HEK293 (cell line): ENCODE results near the gene CLPSL1.
A peak's percentile ranks its signal among the peaks of the same experiment; 100 is the strongest.

ENCODE experiments used
- CTCF ChIA-PET: fragments of 350-600 bp; formaldehyde crosslinking; extraction: SDS; loops from one replicate; lab custom pipeline; 2021; ENCODE audit warnings: antibody characterized with exemption; lab: Yijun Ruan, JAX
- POLR2A ChIA-PET: fragments of 300-600 bp; formaldehyde crosslinking; extraction: SDS; loops from one replicate; lab custom pipeline; 2020; ENCODE audit warnings: antibody characterized with exemption, inconsistent platforms; lab: Yijun Ruan, JAX
- H3K27ac ChIP-seq: fragments of 200-500 bp; sonication (Bioruptor generic); 2 replicates; pipeline ENCODE4 v1.5.1; 2014; ENCODE audit warnings: low read depth, low read length, control low read depth, inconsistent platforms; ENCODE audit errors: extremely low read depth
- H3K36me3 ChIP-seq, 2 experiments: fragments of 200-500 bp in 1 of 2; sonication (Bioruptor generic) in 1 of 2; 1 replicate in 1 of 2; 2 replicates in 1 of 2; pipeline ENCODE4 v1.5.1; 2014 to 2017; ENCODE audit warnings: inconsistent platforms in 2 of 2, low read length in 2 of 2; ENCODE audit not compliant: control insufficient read depth in 2 of 2, insufficient read depth in 1 of 2
- H3K4me1 ChIP-seq: fragments of 200-500 bp; sonication (Bioruptor generic); 2 replicates; pipeline ENCODE4 v1.5.1; 2014; ENCODE audit warnings: mild to moderate bottlenecking, low read length, inconsistent platforms; ENCODE audit not compliant: control insufficient read depth, insufficient read depth
- H3K4me3 ChIP-seq: 2 replicates; pipeline ENCODE4 v1.5.1; 2011; ENCODE audit warnings: low read depth, mild to moderate bottlenecking, control low read depth, low read length, moderate library complexity
- H3K9me3 ChIP-seq: fragments of 200-500 bp; sonication (Bioruptor generic); 2 replicates; pipeline ENCODE4 v1.5.1; 2014; ENCODE audit warnings: low read depth, low read length, inconsistent platforms; ENCODE audit not compliant: control insufficient read depth, insufficient read depth
- HOXC10 ChIP-seq: sonication (generic); formaldehyde crosslinking; IDR thresholded peaks from 2 replicates; pipeline ENCODE4 v1.8.1; 2023; ENCODE audit warnings: mild to moderate bottlenecking, missing genetic modification reagents
- KLF9 ChIP-seq: fragments of 450-650 bp; formaldehyde crosslinking; IDR thresholded peaks from 2 replicates; pipeline ENCODE4 v1.5.1; 2016; ENCODE audit warnings: missing biosample characterization, missing genetic modification characterization, low read depth
- OSR2 ChIP-seq: fragments of 450-650 bp; formaldehyde crosslinking; IDR thresholded peaks from 2 replicates; pipeline ENCODE4 v1.5.1; 2016; ENCODE audit warnings: missing biosample characterization, missing genetic modification characterization
- SP7 ChIP-seq: fragments of 450-650 bp; formaldehyde crosslinking; IDR thresholded peaks from 2 replicates; pipeline ENCODE4 v1.5.1; 2016; ENCODE audit warnings: missing biosample characterization, missing genetic modification characterization
- ZBTB17 ChIP-seq: fragments of 450-650 bp; formaldehyde crosslinking; IDR thresholded peaks from 2 replicates; pipeline ENCODE4 v1.5.1; 2016; ENCODE audit warnings: missing biosample characterization, missing genetic modification characterization
- ZBTB48 ChIP-seq: fragments of 450-650 bp; formaldehyde crosslinking; IDR thresholded peaks from 2 replicates; pipeline ENCODE4 v1.5.1; 2016; ENCODE audit warnings: missing biosample characterization, missing genetic modification characterization
- ZEB2 ChIP-seq: fragments of 450-650 bp; formaldehyde crosslinking; IDR thresholded peaks from 2 replicates; pipeline ENCODE4 v1.5.1; 2016; ENCODE audit warnings: missing biosample characterization, missing genetic modification characterization
- ZFHX2 ChIP-seq: fragments of 450-650 bp; formaldehyde crosslinking; conservative IDR thresholded peaks from 2 replicates; pipeline ENCODE4 v1.5.1; 2016; ENCODE audit warnings: missing biosample characterization, missing genetic modification characterization
- ZNF132 ChIP-seq: fragments of 450-650 bp; formaldehyde crosslinking; IDR thresholded peaks from 2 replicates; pipeline ENCODE4 v1.5.1; 2017; ENCODE audit warnings: missing biosample characterization, missing genetic modification characterization, borderline replicate concordance
- ZNF146 ChIP-seq: fragments of 450-650 bp; formaldehyde crosslinking; IDR thresholded peaks from 2 replicates; pipeline ENCODE4 v1.5.1; 2016; ENCODE audit warnings: missing biosample characterization, missing genetic modification characterization
- ZNF211 ChIP-seq: fragments of 450-650 bp; formaldehyde crosslinking; IDR thresholded peaks from 2 replicates; pipeline ENCODE4 v1.5.1; 2016; ENCODE audit warnings: low read depth, missing biosample characterization, missing genetic modification characterization
- ZNF239 ChIP-seq: fragments of 450-650 bp; formaldehyde crosslinking; IDR thresholded peaks from 2 replicates; pipeline ENCODE4 v1.5.1; 2016; ENCODE audit warnings: missing biosample characterization, missing genetic modification characterization
- ZNF341 ChIP-seq: fragments of 450-650 bp; formaldehyde crosslinking; IDR thresholded peaks from 2 replicates; pipeline ENCODE4; 2016; ENCODE audit warnings: low read depth, missing biosample characterization, missing genetic modification characterization
- ZNF366 ChIP-seq: fragments of 450-650 bp; formaldehyde crosslinking; conservative IDR thresholded peaks from 2 replicates; pipeline ENCODE4 v1.5.1; 2016; ENCODE audit warnings: missing biosample characterization, missing genetic modification characterization
- ZNF600 ChIP-seq: fragments of 450-650 bp; formaldehyde crosslinking; IDR thresholded peaks from 2 replicates; pipeline ENCODE4 v1.5.1; 2016; ENCODE audit warnings: missing biosample characterization, missing genetic modification characterization
- TF ChIP-seq, protein P1 (sequence below): fragments of 450-650 bp; formaldehyde crosslinking; IDR thresholded peaks from 2 replicates; pipeline ENCODE4 v1.5.0; 2017; ENCODE audit warnings: missing biosample characterization, missing genetic modification characterization, borderline replicate concordance
- TF ChIP-seq, protein P2 (sequence below): fragments of 450-650 bp; formaldehyde crosslinking; IDR thresholded peaks from 2 replicates; pipeline ENCODE4 v1.5.1; 2016; ENCODE audit warnings: missing biosample characterization, missing genetic modification characterization
- TF ChIP-seq, protein P3 (sequence below): fragments of 450-650 bp; formaldehyde crosslinking; IDR thresholded peaks from 2 replicates; pipeline ENCODE4 v1.5.1; 2016; ENCODE audit warnings: missing biosample characterization, missing genetic modification characterization
- TF ChIP-seq, protein P4 (sequence below): fragments of 450-650 bp; formaldehyde crosslinking; IDR thresholded peaks from 2 replicates; pipeline ENCODE4 v1.5.1; 2017; ENCODE audit warnings: missing biosample characterization, missing genetic modification characterization
- TF ChIP-seq, protein P5 (sequence below): fragments of 450-650 bp; formaldehyde crosslinking; IDR thresholded peaks from 2 replicates; pipeline ENCODE4 v1.5.1; 2016; ENCODE audit warnings: missing biosample characterization, missing genetic modification characterization, low read depth

Gene CLPSL1

DNA sequence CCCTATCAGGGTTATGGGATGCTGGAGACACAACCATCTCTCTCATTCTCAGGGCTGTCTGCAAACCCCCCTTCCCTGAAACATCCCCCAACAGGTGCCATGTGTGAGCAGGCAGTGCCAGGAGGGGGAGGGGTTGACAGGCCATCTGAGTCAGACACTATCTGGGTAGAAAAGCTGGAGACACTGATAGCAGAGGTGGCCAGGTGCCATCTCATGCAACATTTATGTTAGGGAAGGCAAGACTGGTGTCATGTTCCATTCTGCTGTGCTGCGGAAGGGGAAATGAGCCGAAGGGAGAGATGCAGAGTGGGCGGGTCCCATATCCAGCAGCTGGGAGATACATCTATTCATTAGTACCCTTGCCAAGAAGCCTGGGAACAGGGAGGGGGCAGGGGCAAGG is 27.9 kb downstream of the CLPSL1 start (continued):
- TF ChIP-seq, protein P1, sequence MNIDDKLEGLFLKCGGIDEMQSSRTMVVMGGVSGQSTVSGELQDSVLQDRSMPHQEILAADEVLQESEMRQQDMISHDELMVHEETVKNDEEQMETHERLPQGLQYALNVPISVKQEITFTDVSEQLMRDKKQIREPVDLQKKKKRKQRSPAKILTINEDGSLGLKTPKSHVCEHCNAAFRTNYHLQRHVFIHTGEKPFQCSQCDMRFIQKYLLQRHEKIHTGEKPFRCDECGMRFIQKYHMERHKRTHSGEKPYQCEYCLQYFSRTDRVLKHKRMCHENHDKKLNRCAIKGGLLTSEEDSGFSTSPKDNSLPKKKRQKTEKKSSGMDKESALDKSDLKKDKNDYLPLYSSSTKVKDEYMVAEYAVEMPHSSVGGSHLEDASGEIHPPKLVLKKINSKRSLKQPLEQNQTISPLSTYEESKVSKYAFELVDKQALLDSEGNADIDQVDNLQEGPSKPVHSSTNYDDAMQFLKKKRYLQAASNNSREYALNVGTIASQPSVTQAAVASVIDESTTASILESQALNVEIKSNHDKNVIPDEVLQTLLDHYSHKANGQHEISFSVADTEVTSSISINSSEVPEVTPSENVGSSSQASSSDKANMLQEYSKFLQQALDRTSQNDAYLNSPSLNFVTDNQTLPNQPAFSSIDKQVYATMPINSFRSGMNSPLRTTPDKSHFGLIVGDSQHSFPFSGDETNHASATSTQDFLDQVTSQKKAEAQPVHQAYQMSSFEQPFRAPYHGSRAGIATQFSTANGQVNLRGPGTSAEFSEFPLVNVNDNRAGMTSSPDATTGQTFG (tag by site-specific recombination): no peak
- peak; percentile 72 for TF ChIP-seq SP7
- TF ChIP-seq ZNF211: no peak
- no peak for TF ChIP-seq ZNF341 (tag by site-specific recombination)
- peak; percentile 63 for TF ChIP-seq ZBTB48
- TF ChIP-seq, protein P2, sequence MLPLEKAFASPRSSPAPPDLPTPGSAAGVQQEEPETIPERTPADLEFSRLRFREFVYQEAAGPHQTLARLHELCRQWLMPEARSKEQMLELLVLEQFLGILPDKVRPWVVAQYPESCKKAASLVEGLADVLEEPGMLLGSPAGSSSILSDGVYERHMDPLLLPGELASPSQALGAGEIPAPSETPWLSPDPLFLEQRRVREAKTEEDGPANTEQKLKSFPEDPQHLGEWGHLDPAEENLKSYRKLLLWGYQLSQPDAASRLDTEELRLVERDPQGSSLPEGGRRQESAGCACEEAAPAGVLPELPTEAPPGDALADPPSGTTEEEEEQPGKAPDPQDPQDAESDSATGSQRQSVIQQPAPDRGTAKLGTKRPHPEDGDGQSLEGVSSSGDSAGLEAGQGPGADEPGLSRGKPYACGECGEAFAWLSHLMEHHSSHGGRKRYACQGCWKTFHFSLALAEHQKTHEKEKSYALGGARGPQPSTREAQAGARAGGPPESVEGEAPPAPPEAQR (tag by site-specific recombination): no peak
- peak; percentile 50; the same call in 1 of the 2 replicates for TF ChIP-seq ZEB2 (tag by site-specific recombination)
- TF ChIP-seq, all 188 proteins: peak for 11

DNA sequence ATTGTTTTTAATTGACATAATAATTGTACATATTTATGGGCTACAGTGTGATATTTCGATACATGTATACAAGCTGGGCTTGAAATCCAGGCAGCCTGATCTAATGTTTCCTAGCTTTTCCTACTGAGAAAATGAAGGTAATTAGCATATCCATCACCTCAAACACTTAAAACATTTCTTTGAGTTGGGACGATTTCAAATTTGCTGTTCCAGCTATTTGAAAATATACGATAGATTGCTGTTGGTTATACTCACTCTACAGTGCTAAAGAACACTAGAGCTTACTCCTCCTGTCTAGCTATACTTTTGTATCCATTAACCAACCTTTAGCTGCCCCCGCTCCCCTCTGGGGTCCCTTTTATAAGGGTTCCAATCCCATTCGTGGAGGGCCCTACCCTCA is 29.0 kb downstream of the CLPSL1 start:
- H3K4me3 ChIP-seq: no peak overlapping the region
- POLR2A ChIA-PET: interaction anchor here (1.0 kb wide), 1 partner anchor 9 kb away, joined by 3 read pairs; no protein-coding TSS in a partner anchor
- no peak for TF ChIP-seq HOXC10
- TF ChIP-seq, protein P3, sequence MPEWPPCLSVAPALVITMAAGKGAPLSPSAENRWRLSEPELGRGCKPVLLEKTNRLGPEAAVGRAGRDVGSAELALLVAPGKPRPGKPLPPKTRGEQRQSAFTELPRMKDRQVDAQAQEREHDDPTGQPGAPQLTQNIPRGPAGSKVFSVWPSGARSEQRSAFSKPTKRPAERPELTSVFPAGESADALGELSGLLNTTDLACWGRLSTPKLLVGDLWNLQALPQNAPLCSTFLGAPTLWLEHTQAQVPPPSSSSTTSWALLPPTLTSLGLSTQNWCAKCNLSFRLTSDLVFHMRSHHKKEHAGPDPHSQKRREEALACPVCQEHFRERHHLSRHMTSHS (tag by site-specific recombination): no peak
- no peaks in the 10 kb centered on the region for H3K9me3 ChIP-seq
- no peak overlapping the region for H3K27ac ChIP-seq
- CTCF ChIA-PET: interaction anchor here (0.6 to 0.8 kb wide), 3 partner anchors 9 to 286 kb away, joined by 3 to 5 read pairs (median 3); no protein-coding TSS in a partner anchor
- H3K4me1 ChIP-seq: no peaks in the 10 kb centered on the region
- no peaks in the 10 kb centered on the region for H3K36me3 ChIP-seq

DNA sequence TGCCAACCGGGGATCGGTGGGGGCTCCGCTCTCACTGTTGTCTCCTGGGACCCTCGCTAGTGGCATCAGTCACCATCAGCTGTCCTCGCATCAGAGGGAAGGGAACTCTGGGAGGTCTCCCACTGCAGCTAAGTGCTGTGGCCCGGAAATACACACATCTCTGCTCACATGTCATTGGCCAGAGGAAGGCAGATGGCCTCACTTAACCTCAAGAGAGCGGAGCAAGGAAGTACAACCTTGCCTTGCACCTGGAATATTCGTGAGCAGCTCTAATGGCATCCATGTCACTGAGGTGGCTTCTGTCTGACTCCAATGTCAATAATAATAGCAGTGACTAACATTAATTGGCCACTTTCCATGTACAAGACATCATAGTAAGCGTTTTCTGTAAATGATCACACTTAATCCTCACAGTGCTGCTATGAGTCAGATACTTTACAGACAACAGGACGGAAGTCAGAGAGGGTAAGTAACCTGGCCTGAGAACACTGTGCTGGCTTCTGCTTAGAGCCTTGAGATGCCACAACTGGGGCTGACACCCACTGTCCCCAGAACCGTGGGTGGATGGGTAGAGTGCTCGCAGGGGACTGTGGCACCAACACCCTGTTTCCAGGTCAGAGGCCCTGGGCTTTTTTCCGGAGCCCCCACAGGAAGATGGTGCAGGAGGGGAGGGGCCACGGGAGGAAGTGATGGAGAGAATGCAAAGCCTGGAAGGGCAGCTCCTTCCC is 30.3 kb downstream of the CLPSL1 start:
- Histone ChIP-seq H3K9me3 (no peaks in the 10 kb centered on the region), H3K4me3 (no peak overlapping the region), H3K4me1 (no peaks in the 10 kb centered on the region), H3K36me3 (no peaks in the 10 kb centered on the region), H3K27ac (no peak overlapping the region)
- ChIA-PET POLR2A (no interaction called here), CTCF (no interaction called here)
- TF ChIP-seq SP7 (no peak), ZBTB17 (tag by site-specific recombination) (peak; percentile 21; the same call in 1 of the 2 replicates), ZNF239 (tag by site-specific recombination) (no peak), KLF9 (tag by site-specific recombination) (no peak), ZNF366 (peak; percentile 54), ZNF132 (tag by site-specific recombination) (no peak), ZEB2 (tag by site-specific recombination) (peak; percentile 48; the same call in 1 of the 2 replicates), ZFHX2 (tag by site-specific recombination) (peak; percentile 60), ZNF600 (tag by site-specific recombination) (peak; percentile 58), OSR2 (tag by site-specific recombination) (peak; percentile 48), ZNF146 (tag by site-specific recombination) (no peak)
- TF ChIP-seq, protein P4, sequence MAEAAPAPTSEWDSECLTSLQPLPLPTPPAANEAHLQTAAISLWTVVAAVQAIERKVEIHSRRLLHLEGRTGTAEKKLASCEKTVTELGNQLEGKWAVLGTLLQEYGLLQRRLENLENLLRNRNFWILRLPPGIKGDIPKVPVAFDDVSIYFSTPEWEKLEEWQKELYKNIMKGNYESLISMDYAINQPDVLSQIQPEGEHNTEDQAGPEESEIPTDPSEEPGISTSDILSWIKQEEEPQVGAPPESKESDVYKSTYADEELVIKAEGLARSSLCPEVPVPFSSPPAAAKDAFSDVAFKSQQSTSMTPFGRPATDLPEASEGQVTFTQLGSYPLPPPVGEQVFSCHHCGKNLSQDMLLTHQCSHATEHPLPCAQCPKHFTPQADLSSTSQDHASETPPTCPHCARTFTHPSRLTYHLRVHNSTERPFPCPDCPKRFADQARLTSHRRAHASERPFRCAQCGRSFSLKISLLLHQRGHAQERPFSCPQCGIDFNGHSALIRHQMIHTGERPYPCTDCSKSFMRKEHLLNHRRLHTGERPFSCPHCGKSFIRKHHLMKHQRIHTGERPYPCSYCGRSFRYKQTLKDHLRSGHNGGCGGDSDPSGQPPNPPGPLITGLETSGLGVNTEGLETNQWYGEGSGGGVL (tag by site-specific recombination): no peak
- TF ChIP-seq, protein P5, sequence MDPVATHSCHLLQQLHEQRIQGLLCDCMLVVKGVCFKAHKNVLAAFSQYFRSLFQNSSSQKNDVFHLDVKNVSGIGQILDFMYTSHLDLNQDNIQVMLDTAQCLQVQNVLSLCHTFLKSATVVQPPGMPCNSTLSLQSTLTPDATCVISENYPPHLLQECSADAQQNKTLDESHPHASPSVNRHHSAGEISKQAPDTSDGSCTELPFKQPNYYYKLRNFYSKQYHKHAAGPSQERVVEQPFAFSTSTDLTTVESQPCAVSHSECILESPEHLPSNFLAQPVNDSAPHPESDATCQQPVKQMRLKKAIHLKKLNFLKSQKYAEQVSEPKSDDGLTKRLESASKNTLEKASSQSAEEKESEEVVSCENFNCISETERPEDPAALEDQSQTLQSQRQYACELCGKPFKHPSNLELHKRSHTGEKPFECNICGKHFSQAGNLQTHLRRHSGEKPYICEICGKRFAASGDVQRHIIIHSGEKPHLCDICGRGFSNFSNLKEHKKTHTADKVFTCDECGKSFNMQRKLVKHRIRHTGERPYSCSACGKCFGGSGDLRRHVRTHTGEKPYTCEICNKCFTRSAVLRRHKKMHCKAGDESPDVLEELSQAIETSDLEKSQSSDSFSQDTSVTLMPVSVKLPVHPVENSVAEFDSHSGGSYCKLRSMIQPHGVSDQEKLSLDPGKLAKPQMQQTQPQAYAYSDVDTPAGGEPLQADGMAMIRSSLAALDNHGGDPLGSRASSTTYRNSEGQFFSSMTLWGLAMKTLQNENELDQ: no peak
